GM23248 (cell line): Measurements from ENCODE around the gene NRIP3.

Experiments used
- EZH2 ChIP-seq: fragments of 200-600 bp; sonication (generic); IDR thresholded peaks from 2 replicates; pipeline ENCODE4 v1.6.1; 2018; ENCODE audit warnings: antibody characterized with exemption, mild to moderate bottlenecking; ENCODE audit not compliant: insufficient read depth, poor library complexity, severe bottlenecking
- EZH2phosphoT487 ChIP-seq: fragments of 200-600 bp; sonication (generic); IDR thresholded peaks from 2 replicates; pipeline ENCODE4 v1.6.1; 2018; ENCODE audit warnings: antibody characterized with exemption, moderate library complexity, mild to moderate bottlenecking, low read depth; ENCODE audit not compliant: insufficient read depth

- TF ChIP-seq EZH2phosphoT487 (no peak), EZH2 (no peak)
These were observed 61.2 kb downstream of the NRIP3 start, which contains the start of gene ASCL3 for GRCh38 chr11:8942518-8943066.
